ENCODE measurements around the gene SLC7A8.

Gene SLC7A8

DNA sequence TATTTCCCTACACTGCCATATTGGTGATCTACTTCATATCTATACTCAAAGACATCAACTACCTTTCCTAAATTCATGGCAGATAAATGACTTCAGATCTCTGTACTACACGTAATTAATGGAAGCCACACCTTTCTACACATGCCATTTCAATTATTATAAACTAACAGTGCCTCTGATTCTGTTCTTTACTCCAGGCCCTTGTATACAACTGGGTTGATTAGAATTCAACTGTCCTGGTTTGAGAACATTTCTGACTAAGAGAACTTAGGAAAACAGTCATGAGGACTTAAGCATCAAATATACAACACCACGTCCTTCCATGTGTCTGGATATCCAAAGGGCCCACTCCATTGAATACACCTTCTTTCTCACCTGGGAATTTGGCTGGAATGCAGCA is 90.4 kb downstream of the SLC7A8 start:
- no peak for DNase-seq

GRCh38 chr14:23091294-23092225 is 91.9 kb downstream of the SLC7A8 start:
- DNase-seq: no peak

GRCh38 chr14:23090254-23090636 is 93.2 kb downstream of the SLC7A8 start:
- no peak for DNase-seq

- DNase-seq: no peak
These were observed 93.8 kb downstream of the SLC7A8 start for GRCh38 chr14:23089498-23090253.

GRCh38 chr14:23086565-23086964 is 96.9 kb downstream of the SLC7A8 start:
- DNase-seq: no peak

GRCh38 chr14:23085458-23085857 is 98.0 kb downstream of the SLC7A8 start:
- DNase-seq: no peak

GRCh38 chr14:23080474-23080873 is 103.0 kb downstream of the SLC7A8 start:
- no peak for DNase-seq

DNA sequence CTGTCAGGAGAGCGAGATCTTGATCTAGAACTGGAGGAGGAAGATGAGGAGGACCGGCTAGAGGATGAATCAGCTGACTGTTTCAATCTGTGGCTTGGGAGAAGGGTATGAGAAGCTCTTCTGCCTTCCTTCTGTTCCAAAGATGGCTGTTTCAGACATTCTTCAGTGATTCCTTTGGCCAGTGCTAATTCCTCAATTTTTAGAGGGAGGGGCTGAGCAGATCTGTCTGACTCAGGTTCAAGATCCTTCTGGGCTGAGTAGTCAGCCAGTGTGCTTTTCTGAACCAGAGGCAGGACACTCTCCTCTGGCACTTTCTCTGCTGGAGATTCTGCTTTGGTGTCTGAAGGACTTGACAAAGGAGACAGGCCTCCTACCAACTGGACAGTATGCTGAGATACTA is 103.7 kb downstream of the SLC7A8 start:
- no peak for DNase-seq

GRCh38 chr14:23078692-23079116 is 104.8 kb downstream of the SLC7A8 start:
- DNase-seq: no peak

DNA sequence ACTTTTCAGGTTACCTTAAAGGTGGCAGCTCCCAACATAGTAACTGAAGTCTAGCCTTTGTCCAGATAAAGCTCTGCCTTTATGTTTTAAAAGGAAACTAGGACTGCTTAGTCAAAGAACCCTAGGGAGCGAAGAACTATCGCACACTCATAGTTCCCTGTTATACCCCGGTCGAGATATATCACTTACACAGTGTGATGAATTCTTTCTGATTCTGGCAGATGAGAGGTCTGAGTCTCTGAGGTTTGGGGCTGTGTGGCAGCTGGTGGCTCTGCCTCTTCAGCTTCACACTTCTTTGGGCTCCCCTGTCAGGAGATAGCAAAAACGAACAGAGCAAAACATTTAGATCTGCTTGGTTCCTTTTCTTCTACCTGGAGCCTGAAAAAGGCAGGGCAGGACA is 105.5 kb downstream of the SLC7A8 start:
- no peak for DNase-seq

GRCh38 chr14:23076785-23077408 is 106.6 kb downstream of the SLC7A8 start:
- DNase-seq: no peak
